Ovary (tissue), 3 donors: ENCODE measurements around the gene KCNH5.

Experiments used
- EP300 ChIP-seq: sonication (generic); formaldehyde crosslinking; IDR thresholded peaks from one replicate; pipeline ENCODE4 v1.6.1; 2017; ENCODE audit warnings: antibody characterized with exemption
- POLR2A ChIP-seq: fragments of 450-650 bp; IDR thresholded peaks from one replicate; pipeline ENCODE4 v1.6.1; 2017; ENCODE audit warnings: antibody characterized with exemption, mild to moderate bottlenecking, moderate library complexity
- TF ChIP-seq, protein P1 (sequence below), 3 donors: fragments of 450-650 bp in 2 of 3; fragments of 200-600 bp in 1 of 3; IDR thresholded peaks; one replicate each; pipeline versions ENCODE4 v1.5.1 to v1.8.0; 2016 to 2022; ENCODE audit warnings: antibody characterized with exemption in 3 of 3, mild to moderate bottlenecking in 1 of 3
- donor health status: DM: no; HTN: no; CAD: no.

DNA sequence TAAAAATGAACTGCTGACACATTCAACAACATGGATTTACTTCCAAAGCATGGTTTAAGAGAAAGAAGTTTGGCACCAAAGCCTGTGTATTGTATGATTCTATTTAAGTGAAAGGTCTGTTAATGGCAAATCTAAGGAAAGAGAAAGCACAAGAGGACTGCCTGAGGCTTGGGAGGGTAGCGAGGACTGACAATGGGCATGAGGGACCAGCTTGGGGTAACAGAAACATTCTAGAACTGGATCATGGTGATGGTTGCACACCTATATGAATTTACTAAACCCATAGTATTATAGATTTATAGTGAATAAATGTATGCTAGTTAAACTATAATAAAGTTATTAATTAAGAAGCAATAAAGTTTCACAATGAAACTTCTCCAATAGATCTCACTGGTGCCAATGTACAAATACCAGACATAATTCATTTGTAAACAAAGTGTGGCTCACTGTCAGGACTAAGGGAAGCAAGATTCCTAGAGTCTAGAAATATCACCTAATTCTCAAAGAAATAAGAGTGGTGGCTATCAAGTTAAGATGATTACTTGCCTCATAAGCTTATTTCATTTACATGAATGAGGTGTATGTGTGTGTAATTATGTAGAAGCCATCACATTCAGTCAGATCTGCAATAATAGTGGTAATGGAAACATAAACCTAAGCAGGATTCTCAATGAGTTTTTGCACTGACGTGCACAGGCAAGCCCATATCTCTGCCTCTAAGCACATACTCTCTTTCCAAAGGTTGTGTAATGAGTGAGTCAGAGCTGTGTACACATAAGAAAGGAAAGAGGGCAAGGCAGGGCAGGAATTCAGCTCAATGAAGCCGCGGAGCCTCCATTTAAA, 353.4 kb downstream of the KCNH5 start:
- TF ChIP-seq, protein P1, sequence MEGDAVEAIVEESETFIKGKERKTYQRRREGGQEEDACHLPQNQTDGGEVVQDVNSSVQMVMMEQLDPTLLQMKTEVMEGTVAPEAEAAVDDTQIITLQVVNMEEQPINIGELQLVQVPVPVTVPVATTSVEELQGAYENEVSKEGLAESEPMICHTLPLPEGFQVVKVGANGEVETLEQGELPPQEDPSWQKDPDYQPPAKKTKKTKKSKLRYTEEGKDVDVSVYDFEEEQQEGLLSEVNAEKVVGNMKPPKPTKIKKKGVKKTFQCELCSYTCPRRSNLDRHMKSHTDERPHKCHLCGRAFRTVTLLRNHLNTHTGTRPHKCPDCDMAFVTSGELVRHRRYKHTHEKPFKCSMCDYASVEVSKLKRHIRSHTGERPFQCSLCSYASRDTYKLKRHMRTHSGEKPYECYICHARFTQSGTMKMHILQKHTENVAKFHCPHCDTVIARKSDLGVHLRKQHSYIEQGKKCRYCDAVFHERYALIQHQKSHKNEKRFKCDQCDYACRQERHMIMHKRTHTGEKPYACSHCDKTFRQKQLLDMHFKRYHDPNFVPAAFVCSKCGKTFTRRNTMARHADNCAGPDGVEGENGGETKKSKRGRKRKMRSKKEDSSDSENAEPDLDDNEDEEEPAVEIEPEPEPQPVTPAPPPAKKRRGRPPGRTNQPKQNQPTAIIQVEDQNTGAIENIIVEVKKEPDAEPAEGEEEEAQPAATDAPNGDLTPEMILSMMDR (IDR thresholded peaks at IDR 0.05): no peak
- TF ChIP-seq EP300: no peak
- TF ChIP-seq POLR2A: no peak
